K562 (cell line): ENCODE data around the gene JDP2. TPM values are rescaled to one million over a fixed set of nuclear protein-coding genes. Genes with fewer than 3 reads are reported as not detected.

Source experiments
- ASH1L ChIP-seq: fragments of 450-650 bp; IDR thresholded peaks from 2 replicates; pipeline ENCODE4 v1.6.1; 2018; ENCODE audit warnings: borderline replicate concordance, mild to moderate bottlenecking, low read depth; ENCODE audit not compliant: partially characterized antibody
- HDGF ChIP-seq: fragments of 450-650 bp; IDR thresholded peaks from 2 replicates; pipeline ENCODE4 v1.6.1; 2016
- MAZ ChIP-seq, 2 experiments: fragments of 450-650 bp in 1 of 2; sonication (generic) in 1 of 2; formaldehyde crosslinking; IDR thresholded peaks in 1 of 2; conservative IDR thresholded peaks in 1 of 2; 2 replicates each; pipeline versions ENCODE4 v1.4.0 to v1.5.0; 2020; ENCODE audit warnings: mild to moderate bottlenecking in 1 of 2, missing genetic modification reagents in 1 of 2
- MECOM ChIP-seq: fragments of 250-450 bp; sonication (Bioruptor Pico); IDR thresholded peaks from 2 replicates; pipeline ENCODE4 v1.8.0; 2022; ENCODE audit warnings: inconsistent platforms
- NFE2L1 ChIP-seq: fragments of 450-650 bp; IDR thresholded peaks from 2 replicates; pipeline ENCODE4 v1.6.1; 2016; ENCODE audit warnings: missing genetic modification characterization, low read depth, mild to moderate bottlenecking, missing compliant biosample characterization, moderate library complexity, borderline replicate concordance
- OTX1 ChIP-seq: fragments of 450-650 bp; formaldehyde crosslinking; IDR thresholded peaks from 2 replicates; pipeline ENCODE4 v1.4.0; 2022; ENCODE audit warnings: mild to moderate bottlenecking
- YY1 ChIP-seq, 3 experiments: IDR thresholded peaks; 2 replicates each; pipeline ENCODE4 v1.6.1; 2011; ENCODE audit warnings: low read length in 2 of 3, mild to moderate bottlenecking in 2 of 3, moderate library complexity in 2 of 3, borderline replicate concordance in 1 of 3, control low read depth in 1 of 3, low read depth in 1 of 3; ENCODE audit not compliant: insufficient read depth in 3 of 3, insufficient replicate concordance in 2 of 3, control insufficient read depth in 1 of 3, insufficient read length in 1 of 3; ENCODE audit errors: extremely low read depth in 1 of 3
- ZBTB40 ChIP-seq, 2 experiments: fragments of 450-650 bp in 1 of 2; sonication (generic) in 1 of 2; formaldehyde crosslinking in 1 of 2; IDR thresholded peaks; 2 replicates each; pipeline versions ENCODE4 v1.7.1 to v1.9.0; 2016 to 2022; ENCODE audit warnings: inconsistent platforms in 1 of 2, mild to moderate bottlenecking in 1 of 2, missing genetic modification reagents in 1 of 2
- ZFP36 ChIP-seq: fragments of 150-350 bp; IDR thresholded peaks from 2 replicates; pipeline ENCODE4 v1.6.1; 2018; ENCODE audit warnings: low read length, low read depth; ENCODE audit not compliant: partially characterized antibody
- ZNF143 ChIP-seq: sonication (generic); formaldehyde crosslinking; IDR thresholded peaks from 2 replicates; pipeline ENCODE4 v1.9.0; 2022; ENCODE audit warnings: mild to moderate bottlenecking, missing genetic modification reagents
- ZNF175 ChIP-seq: fragments of 200-800 bp; sonication (Bioruptor generic); IDR thresholded peaks from 2 replicates; pipeline ENCODE4 v1.6.1; 2016; ENCODE audit warnings: low read depth, mild to moderate bottlenecking, missing genetic modification characterization, missing compliant biosample characterization
- ZNF592 ChIP-seq: fragments of 450-650 bp; IDR thresholded peaks from 2 replicates; pipeline ENCODE4 v1.6.1; 2017; ENCODE audit warnings: antibody characterized with exemption, mild to moderate bottlenecking
- polyA plus RNA-seq, 8 experiments: library from polyadenylated mRNA; depleted of rRNA in 4 of 8; stranded (reverse) in 5 of 8; unstranded in 3 of 8; fragments of >200 nt; fragmentation: Nextera tagmentation in 2 of 8; fragmentation: Illumina TruSeq in 1 of 8; extraction: Ambion mirVana in 2 of 8; extraction: Trizol in 1 of 8; gene quantifications; 2 replicates each; pipeline versions ENCODE4 v1.2.1 to v1.2.3, GENCODE V29; 2011 to 2014; ENCODE audit warnings: inconsistent platforms in 1 of 8, missing spikeins in 1 of 8
- total RNA-seq, 7 experiments: library from RNA; depleted of rRNA in 6 of 7; stranded (reverse); fragments of >200 nt in 6 of 7; fragmentation: Illumina TruSeq in 2 of 7; extraction: Trizol in 2 of 7; gene quantifications; 2 replicates each; pipeline versions ENCODE4 v1.2.1 to v1.2.3, GENCODE V29; 2011 to 2021; ENCODE audit warnings: low replicate concordance in 1 of 7

Gene JDP2
- total and polyA plus RNA-seq, 9 of the 15 experiments (the other 6 are each of a cell fraction or from before 2014, with no cell fraction given) = 0.27 to 13.8 (median 3.1) TPM

DNA sequence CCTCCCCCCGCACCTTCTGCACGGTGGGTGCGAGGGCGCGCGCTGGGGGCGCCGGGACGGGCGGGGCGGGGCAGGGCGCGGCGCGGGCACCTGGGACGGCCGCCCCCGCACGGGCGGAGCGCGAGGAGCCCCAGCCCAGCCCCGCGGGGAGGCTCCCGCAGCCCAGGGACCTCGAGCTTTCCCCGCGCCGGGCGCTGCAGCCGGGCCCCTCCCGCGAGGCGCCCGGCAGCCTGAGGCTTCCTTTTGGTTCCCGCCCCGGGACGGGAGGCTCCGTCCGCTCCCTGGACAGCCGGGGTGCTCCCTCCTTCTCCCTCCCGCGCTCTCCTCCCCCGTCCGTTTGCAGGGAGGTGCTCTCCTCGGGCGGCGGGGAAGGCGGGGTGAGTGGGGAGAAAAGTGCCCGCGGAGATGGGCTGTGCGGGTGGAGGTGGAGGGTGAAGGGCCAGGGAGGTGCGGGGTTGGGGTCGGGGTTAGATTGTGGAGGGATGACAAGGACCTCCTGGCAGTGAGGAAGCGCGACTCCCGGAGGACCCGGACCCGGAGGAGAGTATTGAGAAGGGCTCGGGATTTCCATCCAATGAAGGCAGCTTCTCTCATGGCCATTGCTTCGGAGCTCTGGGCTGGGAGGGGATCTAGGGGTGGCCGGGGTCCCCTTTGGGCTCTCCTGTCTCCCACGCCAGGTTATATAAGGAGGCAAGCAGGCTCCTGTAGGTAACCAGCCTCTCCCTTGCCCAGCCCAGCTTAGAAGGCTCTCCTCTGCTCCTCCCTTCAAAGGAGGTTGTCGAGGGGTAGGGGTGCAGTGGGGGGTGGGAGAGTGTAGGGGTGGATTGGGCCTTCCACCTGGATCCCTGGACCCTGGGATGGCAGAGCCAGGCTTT lies 645 bp downstream of the JDP2 start (continued):
- TF ChIP-seq NFE2L1 (tag) (no peak), ZFP36 (peak; percentile 22), MECOM (CRISPR knock-in tag) (no peak), ZNF175 (no peak), ZBTB40 (IDR thresholded peaks at IDR 0.05) (peak; percentile 44; the same call in 1 of the 2 replicates), ZBTB40 (CRISPR knock-in tag; IDR thresholded peaks at IDR 0.05) (no peak), YY1 (IDR thresholded peaks at IDR 0.05; ENCODE audit: borderline replicate concordance in 1 of 3, control insufficient read depth in 1 of 3, extremely low read depth in 1 of 3, insufficient read depth in 3 of 3, insufficient read length in 1 of 3, insufficient replicate concordance in 2 of 3, low read depth in 1 of 3, low read length in 2 of 3) (no peak), MAZ (CRISPR knock-in tag; conservative IDR thresholded peaks at IDR 0.05 in 1 of 2, IDR thresholded peaks at IDR 0.05 in 1 of 2) (peak in 1 of 2 experiments; percentile 14; a peak in 2 of 4 replicates), ASH1L (no peak), ZNF592 (no peak), HDGF (no peak), ZNF143 (CRISPR knock-in tag) (no peak), OTX1 (no peak)
